Measurements from ENCODE around the gene PPOX.

Gene PPOX

GRCh38 chr1:161153682-161154337 lies 12.4 kb upstream of the PPOX start, which contains the start of gene UFC1:
UFC1 (plus strand) TSS chr1:161153978; CDS start chr1:161153998, 20 bp downstream.
- peak; percentile 91 for DNase-seq (ENCODE audit: low read depth)

- no peak for DNase-seq (ENCODE audit: low read depth)
Observed at GRCh38 chr1:161157867-161158266, 8.4 kb upstream of the PPOX start.

DNA sequence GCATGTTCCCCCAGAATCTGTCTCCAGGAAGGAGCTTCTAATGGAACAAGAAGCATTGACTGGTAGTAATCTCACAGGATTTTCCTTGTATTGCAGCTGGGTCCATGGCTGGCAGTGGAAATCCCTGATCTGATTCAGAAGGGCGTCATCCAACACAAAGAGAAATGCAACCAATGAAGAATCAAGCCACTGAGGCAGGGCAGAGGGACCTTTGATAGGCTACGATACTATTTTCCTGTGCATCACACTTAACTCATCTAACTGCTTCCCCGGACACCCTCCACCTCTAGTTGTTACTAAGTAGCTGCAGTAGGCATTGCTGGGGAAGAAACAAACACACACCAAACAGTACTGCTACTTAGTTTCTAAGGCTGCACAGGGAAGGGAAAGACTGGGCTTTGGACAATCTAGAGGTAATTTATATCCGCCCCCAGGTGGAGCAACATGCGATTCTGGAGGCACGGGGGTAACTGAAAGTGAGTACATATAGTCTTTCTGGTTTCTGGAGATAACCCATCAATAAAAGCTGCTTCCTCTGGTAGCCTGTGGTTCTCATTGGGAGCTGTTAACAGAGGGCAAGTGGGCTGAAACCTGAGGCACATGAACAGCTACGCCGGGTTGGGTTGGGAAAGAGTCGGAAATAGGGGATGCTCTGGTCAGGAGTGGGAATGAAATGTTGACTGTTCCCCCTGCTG lies 7.8 kb upstream of the PPOX start:
- DNase-seq (ENCODE audit: low read depth): no peak

DNA sequence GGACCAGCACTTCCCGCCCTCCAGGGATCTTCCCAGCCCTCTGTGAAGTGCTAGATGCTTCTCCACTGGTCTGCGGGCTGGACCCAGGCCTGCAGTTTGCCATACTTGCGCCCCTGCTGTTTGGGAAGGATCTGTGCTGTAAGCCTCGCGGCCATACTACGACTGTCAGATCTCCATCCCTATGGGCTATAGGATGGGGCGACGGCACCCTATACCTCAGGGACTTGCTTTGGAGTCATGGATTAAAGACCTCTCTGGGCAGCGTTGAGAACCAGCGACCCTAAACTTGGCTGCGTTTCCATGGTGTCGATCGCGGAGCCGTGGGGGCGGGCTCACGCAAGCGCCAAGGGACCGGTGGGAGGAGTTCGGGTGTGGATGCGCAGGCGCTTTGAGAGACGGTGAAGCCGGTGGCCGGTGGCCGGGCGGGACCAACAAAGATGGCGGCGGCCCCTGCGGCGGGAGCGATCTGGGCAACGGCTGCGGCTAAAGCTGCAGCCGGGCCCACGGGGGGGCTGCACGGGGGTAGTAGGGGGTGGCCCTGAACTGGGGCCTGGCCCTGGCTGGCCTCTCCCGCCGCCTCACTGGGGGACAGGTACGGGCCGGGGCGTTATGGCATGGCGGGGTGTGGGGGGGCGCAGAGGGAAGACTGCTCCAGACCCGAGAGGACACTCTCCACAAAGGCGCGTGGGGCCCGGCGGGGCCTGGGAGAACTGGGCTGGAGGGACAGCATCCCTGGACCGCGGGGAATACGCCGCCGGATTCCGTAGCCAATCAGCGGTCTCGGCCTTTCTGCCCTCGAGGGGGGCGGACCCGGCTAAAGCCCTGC lies 6.9 kb upstream of the PPOX start, which contains the start of gene USP21:
Gene USP21 (plus strand): TSS at position 414 of the 826 bp plus-strand sequence. CDS start 1,141 bp downstream, outside the sequence.
- peak; percentile 79 for DNase-seq (ENCODE audit: low read depth)

GRCh38 chr1:161159913-161160243 lies 6.3 kb upstream of the PPOX start:
- no peak for DNase-seq (ENCODE audit: low read depth)

DNA sequence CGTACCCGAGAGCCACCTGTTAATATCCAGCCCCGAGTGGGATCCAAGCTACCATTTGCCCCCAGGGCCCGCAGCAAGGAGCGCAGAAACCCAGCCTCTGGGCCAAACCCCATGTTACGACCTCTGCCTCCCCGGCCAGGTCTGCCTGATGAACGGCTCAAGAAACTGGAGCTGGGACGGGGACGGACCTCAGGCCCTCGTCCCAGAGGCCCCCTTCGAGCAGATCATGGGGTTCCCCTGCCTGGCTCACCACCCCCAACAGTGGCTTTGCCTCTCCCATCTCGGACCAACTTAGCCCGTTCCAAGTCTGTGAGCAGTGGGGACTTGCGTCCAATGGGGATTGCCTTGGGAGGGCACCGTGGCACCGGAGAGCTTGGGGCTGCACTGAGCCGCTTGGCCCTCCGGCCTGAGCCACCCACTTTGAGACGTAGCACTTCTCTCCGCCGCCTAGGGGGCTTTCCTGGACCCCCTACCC lies 5.5 kb upstream of the PPOX start:
- DNase-seq (ENCODE audit: low read depth): no peak

DNA sequence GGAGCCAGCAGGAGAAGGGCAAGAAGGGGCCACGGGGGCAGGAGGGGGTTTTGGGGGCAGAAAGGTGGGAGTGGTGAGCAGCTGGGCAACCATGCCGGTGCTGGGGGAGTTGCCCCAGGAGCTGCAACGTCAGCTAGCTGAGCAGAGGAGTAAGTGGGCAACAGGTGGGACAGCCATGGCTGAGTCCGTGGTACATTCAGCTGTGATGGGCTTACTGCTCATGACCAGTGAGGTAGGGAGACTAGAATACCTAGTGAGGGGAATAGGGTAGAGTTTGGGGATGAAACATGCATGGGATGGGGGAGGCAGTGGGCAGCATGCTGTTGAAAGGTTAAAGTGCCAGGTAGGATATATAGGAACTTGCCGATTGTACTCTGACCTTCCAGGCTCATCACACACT lies 4.6 kb upstream of the PPOX start:
- no peak for DNase-seq (ENCODE audit: low read depth)

GRCh38 chr1:161162052-161162451 lies 4.2 kb upstream of the PPOX start:
- no peak for DNase-seq (ENCODE audit: low read depth)

DNA sequence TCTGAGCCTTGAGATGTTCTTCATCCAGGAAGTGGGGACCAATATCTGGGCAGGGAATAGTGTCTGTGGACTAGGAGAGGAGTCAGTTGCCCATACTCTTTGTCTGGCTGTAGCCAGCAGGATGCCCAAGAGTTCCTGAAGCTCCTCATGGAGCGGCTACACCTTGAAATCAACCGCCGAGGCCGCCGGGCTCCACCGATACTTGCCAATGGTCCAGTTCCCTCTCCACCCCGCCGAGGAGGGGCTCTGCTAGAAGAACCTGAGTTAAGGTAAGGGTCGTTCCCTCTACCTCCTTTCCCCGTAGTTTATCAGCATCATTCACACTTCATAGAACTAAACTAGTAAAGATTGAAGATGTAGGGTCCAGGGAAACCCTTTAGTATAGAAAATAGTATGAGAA lies 3.4 kb upstream of the PPOX start:
- DNase-seq (ENCODE audit: low read depth): no peak

- DNase-seq (ENCODE audit: low read depth): no peak
Observed at GRCh38 chr1:161163793-161164192, 2.4 kb upstream of the PPOX start.

DNA sequence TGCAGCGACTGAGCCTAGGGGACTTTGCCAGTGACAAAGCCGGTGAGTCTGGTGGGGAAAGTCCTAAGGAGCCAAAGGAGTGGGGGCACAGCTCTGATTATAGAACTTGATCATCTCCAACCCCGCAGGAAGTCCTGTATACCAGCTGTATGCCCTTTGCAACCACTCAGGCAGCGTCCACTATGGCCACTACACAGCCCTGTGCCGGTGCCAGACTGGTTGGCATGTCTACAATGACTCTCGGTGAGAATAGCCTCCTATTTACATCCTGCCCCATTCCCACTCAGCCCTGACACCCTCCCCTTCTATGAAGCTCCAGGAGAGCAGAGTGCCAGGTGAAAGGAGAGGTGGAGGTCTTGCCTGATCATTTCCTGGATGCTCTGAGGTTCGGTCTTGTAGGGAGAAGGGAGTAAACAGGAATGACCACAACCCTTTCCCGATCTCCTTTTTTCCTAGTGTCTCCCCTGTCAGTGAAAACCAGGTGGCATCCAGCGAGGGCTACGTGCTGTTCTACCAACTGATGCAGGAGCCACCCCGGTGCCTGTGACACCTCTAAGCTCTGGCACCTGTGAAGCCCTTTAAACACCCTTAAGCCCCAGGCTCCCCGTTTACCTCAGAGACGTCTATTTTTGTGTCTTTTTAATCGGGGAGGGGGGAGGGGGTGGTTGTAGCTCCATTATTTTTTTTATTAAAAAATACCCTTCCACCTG lies 1.2 kb upstream of the PPOX start:
- DNase-seq (ENCODE audit: low read depth): no peak

GRCh38 chr1:161166669-161167548 lies 683 bp downstream of the PPOX start:
- DNase-seq (ENCODE audit: low read depth): no peak

- no peak for DNase-seq (ENCODE audit: low read depth)
Observed at GRCh38 chr1:161168906-161169305, 2.7 kb downstream of the PPOX start.

DNA sequence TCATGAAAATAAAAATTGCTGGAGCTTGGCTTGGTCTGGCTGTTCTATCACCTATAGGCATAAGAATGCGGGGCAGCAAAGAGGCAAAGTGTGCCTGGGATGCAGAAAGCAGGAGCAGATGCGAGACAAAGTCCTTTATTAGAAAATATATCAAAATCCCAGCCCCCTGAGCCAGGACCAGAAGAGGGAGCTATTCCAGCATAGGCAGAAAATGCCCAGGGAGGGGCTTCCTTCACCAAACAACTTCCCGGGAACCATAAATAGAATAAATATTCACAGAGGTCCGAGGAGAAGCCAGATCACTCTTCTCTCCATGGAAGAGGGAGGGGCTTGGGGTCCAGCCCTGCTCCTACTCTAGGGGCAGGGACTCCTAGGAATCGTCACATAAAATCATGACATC lies 5.0 kb downstream of the PPOX start:
- DNase-seq (ENCODE audit: low read depth): no peak

- DNase-seq (ENCODE audit: low read depth): no peak
Observed at GRCh38 chr1:161171696-161172095, 5.5 kb downstream of the PPOX start.

DNA sequence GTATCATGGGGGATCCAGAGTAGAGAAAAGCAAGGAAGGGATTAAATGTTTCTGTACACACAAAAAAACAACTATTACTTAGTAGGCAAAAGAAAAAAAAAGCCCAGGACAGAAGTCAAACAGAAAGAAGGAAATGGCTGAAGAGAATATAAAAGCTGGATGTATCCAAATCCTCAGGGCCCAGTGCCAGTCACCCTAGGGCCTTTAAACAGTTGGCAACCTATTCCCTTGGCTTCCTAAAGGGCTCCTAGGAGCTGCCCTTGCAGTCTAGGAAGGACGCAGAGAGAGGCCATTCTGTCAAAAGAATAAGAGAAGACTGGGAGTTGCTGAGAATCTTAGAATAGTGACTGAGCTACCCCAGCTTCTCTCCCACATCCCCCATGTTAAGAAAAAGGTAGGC lies 6.1 kb downstream of the PPOX start:
- DNase-seq (ENCODE audit: low read depth): no peak

GRCh38 chr1:161172776-161173376 lies 6.7 kb downstream of the PPOX start:
- DNase-seq (ENCODE audit: low read depth): peak; percentile 89

- DNase-seq (ENCODE audit: low read depth): no peak
Observed at GRCh38 chr1:161173711-161174110, 7.5 kb downstream of the PPOX start.

DNA sequence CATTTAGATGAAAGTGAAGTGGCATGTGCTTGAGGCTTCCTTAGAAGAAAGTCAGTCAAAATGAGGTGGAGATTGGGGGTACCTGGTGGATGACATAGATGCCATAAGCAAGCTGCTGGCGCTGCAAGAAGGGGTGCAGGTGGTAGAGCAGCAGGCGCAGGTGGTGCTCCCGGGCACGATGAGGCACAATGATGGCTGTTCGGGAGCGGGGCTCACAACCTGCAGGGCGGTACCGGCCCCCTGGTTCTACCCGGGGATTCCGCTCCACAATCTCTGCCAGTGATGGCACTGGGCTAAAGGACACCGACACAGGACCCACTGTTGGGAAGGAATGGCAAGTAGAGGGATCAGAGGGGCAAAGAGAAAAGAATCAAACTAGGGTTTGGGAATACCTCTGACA lies 8.7 kb downstream of the PPOX start:
- no peak for DNase-seq (ENCODE audit: low read depth)

DNA sequence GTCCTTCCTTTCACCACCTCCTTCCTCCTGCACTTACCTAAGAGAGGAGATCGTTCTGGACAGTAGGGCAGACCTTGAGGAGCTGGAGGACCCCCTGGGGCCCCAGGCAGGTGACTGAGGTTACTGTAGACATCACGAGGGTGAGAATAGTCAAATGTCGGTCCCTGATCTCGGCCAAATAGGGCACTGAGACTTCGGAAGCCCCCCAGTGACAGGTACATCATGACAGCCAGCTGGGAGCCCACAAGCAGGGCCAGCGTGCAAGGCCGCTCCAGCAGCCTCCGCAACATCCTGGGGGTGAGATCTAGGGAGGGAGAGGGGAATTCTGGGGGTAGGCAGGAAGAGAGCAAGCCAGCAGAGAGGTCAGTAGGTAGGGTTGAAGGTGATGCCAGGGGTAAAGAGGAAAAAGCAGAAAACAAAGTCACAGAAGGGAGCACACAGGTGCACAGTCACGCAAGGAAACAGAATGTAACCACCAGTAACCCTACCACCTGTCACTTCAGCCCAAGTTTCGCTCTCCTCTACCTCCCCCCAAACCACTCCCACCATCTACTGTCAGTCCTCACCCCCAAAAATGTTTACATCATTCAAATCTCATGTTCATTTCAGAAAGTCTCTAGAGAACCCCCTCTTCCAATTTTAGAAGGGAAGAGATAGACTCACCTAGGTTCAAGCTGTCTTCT lies 9.7 kb downstream of the PPOX start:
- DNase-seq (ENCODE audit: low read depth): no peak
